Mesothelial cell of epicardium (in vitro differentiated cells): ENCODE results near the gene PKD1L1. TPM values are rescaled to one million over a fixed set of nuclear protein-coding genes. Genes with fewer than 3 reads are reported as not detected.
A peak's percentile ranks its signal among the peaks of the same experiment; 100 is the strongest.

Experiments
- DNase-seq, 2 experiments: peaks; one replicate each; pipeline ENCODE4 v3.0.0; 2021; ENCODE audit warnings: low spot score in 2 of 2; ENCODE audit not compliant: unreplicated experiment in 2 of 2
- H3K27ac Mint-ChIP-seq: 2 replicates; pipeline ENCODE4 v1.8.0; 2021; ENCODE audit warnings: mixed read lengths
- H3K27me3 Mint-ChIP-seq: 2 replicates; pipeline ENCODE4 v1.8.0; 2021; ENCODE audit warnings: low read depth, mixed read lengths
- H3K36me3 Mint-ChIP-seq: 2 replicates; pipeline ENCODE4 v1.8.0; 2021; ENCODE audit warnings: mixed read lengths
- H3K4me1 Mint-ChIP-seq: 2 replicates; pipeline ENCODE4 v1.8.0; 2021; ENCODE audit warnings: mixed read lengths
- H3K4me3 Mint-ChIP-seq: 2 replicates; pipeline ENCODE4 v1.8.0; 2021; ENCODE audit warnings: mild to moderate bottlenecking, moderate library complexity, mixed read lengths
- H3K9me3 Mint-ChIP-seq: 2 replicates; pipeline ENCODE4 v1.8.0; 2021; ENCODE audit warnings: mixed read lengths
- CTCF ChIP-seq: fragments of 200-600 bp; sonication (generic); IDR thresholded peaks from one replicate; pipeline ENCODE4 v1.5.0; 2021; ENCODE audit warnings: antibody characterized with exemption; ENCODE audit not compliant: unreplicated experiment
- total RNA-seq: library from RNA; stranded (reverse); gene quantifications from 3 replicates; pipeline ENCODE4 v1.2.1, GENCODE V29; 2021

PKD1L1 gene
- total RNA-seq, 1 donor from 2014 or later = 0.36 TPM

DNA sequence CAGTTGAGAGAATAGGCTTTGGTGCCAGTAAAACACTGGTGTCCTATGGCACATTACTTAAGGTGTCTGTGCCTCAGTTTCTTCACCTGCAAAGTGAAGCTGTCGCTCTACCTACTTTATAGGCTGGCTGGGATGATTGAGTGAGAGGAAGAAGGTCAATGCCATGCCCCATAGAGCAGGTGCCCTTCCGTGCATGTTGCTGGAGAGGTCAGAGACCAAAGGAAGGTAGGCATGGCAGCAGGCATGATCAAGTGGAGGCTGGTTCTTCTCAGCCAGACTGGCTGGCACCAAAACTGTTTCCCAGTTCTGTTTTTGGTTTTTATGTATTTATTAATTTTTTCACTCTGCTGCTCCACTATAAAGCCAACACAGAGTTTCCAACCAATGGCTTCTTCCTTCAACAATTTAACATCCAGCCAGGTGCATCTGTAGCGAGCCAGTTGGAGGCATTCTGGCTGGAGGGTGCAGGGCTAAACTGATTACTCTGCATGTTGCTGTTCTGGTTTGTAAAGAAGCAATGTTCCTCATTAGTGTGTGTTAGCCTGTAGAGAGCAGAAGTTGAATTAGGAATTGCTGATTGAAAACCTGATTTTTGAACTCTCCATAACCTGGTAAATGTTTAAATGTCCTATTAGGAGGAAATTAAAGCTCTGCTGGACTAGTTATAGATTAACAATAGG, 222.1 kb downstream of the PKD1L1 start:
- peak overlapping the region; percentile 97 for H3K27ac Mint-ChIP-seq
- DNase-seq = no peak
- no peaks in the 10 kb centered on the region for H3K27me3 Mint-ChIP-seq
- no peaks in the 10 kb centered on the region for H3K36me3 Mint-ChIP-seq
- no peak overlapping the region for H3K4me3 Mint-ChIP-seq
- peaks cover 78% of the 10 kb centered on the region for H3K4me1 Mint-ChIP-seq
- no peak for TF ChIP-seq CTCF
- H3K9me3 Mint-ChIP-seq = no peaks in the 10 kb centered on the region

DNA sequence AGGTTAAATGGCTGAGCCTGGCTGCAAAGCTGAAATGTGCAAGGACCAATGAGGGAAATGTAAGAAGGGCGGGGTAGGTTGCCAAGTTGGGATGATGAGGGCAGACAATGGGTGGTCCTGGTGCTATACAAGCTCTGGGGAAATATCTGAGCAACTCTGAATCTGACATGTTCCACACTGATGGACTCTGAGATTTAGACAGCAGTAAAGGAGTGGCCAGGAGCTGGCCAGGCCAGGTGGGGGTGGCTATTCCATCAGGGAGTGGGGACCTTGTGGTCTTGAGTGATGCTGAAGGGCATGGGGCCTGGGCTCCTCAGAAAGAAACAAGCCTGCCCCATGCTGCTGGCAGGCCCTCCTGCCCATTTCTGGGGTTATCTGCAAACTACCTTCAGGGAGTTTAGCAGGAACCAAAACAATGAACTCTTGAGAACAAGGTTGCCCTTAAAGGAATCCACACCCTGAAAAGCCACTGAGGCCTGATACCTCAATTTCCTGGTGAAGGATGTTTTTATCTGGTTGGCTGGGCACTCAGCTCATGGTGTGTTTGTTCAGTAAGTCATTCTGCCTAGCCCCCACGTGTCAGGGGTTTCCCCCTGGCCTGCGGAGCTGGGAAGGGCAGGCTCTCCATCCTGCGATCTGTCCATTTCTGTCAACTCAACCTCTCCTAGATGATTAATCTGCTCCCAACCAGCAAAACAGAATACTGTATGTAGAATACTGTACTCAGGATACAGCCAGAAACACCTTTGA, 223.1 kb downstream of the PKD1L1 start:
- H3K27ac Mint-ChIP-seq = peak overlapping the region; percentile 97
- peaks cover 82% of the 10 kb centered on the region for H3K4me1 Mint-ChIP-seq
- H3K9me3 Mint-ChIP-seq = no peaks in the 10 kb centered on the region
- no peaks in the 10 kb centered on the region for H3K27me3 Mint-ChIP-seq
- DNase-seq = no peak
- H3K4me3 Mint-ChIP-seq = no peak overlapping the region
- no peak for TF ChIP-seq CTCF
- H3K36me3 Mint-ChIP-seq = no peaks in the 10 kb centered on the region

Other genes with a start within 250 kb of the PKD1L1 start
- gene HUS1, start 31.1 kb upstream of the PKD1L1 start, total RNA-seq = 36.0 to 39.7 TPM (median 37.1 TPM) in 3 replicates
- gene SUN3, start 80.6 kb upstream of the PKD1L1 start, total RNA-seq = not detected in 3 replicates
- gene C7orf57, start 87.1 kb upstream of the PKD1L1 start, total RNA-seq = not detected in 3 replicates
- gene UPP1, start 140.8 kb upstream of the PKD1L1 start, total RNA-seq = 4.3 to 5.0 TPM (median 4.4 TPM) in 3 replicates
- gene ABCA13, start 223.0 kb upstream of the PKD1L1 start, total RNA-seq = 0.24 to 0.29 TPM (median 0.25 TPM) in 3 replicates